Spinal cord (tissue), 10 donors: ENCODE data around the gene NUCB1. TPM values are rescaled to one million over a fixed set of nuclear protein-coding genes. Genes with fewer than 3 reads are reported as not detected.

Experiments
- DNase-seq, 6 donors: peaks; one replicate each; pipeline versions ENCODE4 v3.0.0 to v3.0.0-alpha.2; 2013 to 2015; ENCODE audit warnings: low spot score in 6 of 6, low read depth in 4 of 6
- H3K27ac ChIP-seq: one replicate; pipeline ENCODE4 v1.5.1; 2013; ENCODE audit warnings: low read depth, low read length, control low read depth
- H3K27me3 ChIP-seq: one replicate; pipeline ENCODE4 v1.6.1; 2013; ENCODE audit warnings: low read length; ENCODE audit not compliant: control insufficient read depth, insufficient read depth
- H3K36me3 ChIP-seq: one replicate; pipeline ENCODE4 v1.6.1; 2013; ENCODE audit warnings: low read length; ENCODE audit not compliant: control insufficient read depth, insufficient read depth
- H3K4me1 ChIP-seq: one replicate; pipeline ENCODE4 v1.6.1; 2013; ENCODE audit warnings: low read length; ENCODE audit not compliant: control insufficient read depth, insufficient read depth
- H3K4me3 ChIP-seq: one replicate; pipeline ENCODE4 v1.5.1; 2013; ENCODE audit warnings: low read depth, low read length, control low read depth
- H3K9me3 ChIP-seq: one replicate; pipeline ENCODE4 v1.6.1; 2013; ENCODE audit warnings: low read length; ENCODE audit not compliant: control insufficient read depth, insufficient read depth
- WGBS: methylation state at CpG from one replicate; pipeline ENCODE4 v1.1.5; 2013; ENCODE audit warnings: missing lambda C conversion rate; ENCODE audit not compliant: insufficient coverage; 5-methylcytosine and 5-hydroxymethylcytosine counted together
- polyA plus RNA-seq, 2 donors: library from polyadenylated mRNA; unstranded; fragments of 120-200 nt; gene quantifications; one replicate each; pipeline ENCODE4 v1.2.1, GENCODE V29; 2013; ENCODE audit not compliant: insufficient read length in 2 of 2
- total RNA-seq, 2 donors: library from RNA; depleted of rRNA in 1 of 2; stranded (reverse); fragments of 120-200 nt in 1 of 2; fragments of >200 nt in 1 of 2; gene quantifications; one replicate each; pipeline versions ENCODE4 v1.2.3 to v1.2.4, GENCODE V29; 2013 to 2014
- donor health status: healthy.

Gene NUCB1
- total and polyA plus RNA-seq, 4 donors: 94.4 to 213 (median 158) TPM

GRCh38 chr19:48946463-48947257, 46.5 kb downstream of the NUCB1 start:
- H3K4me1 ChIP-seq: no peaks in the 10 kb centered on the region
- peaks cover 12% of the 10 kb centered on the region for H3K36me3 ChIP-seq
- H3K27me3 ChIP-seq: no peaks in the 10 kb centered on the region
- WGBS: 82% methylated on average over 7 of the region's 9 CpGs
- H3K4me3 ChIP-seq: no peak overlapping the region
- H3K27ac ChIP-seq: no peak overlapping the region
- H3K9me3 ChIP-seq: no peaks in the 10 kb centered on the region
- DNase-seq: no peak

GRCh38 chr19:48947258-48947542, 47.1 kb downstream of the NUCB1 start:
- H3K27me3 ChIP-seq: no peaks in the 10 kb centered on the region
- H3K36me3 ChIP-seq: peaks cover 10% of the 10 kb centered on the region
- 100% methylated on average over 3 of the region's 3 CpGs for WGBS

GRCh38 chr19:48950159-48950558, 50.0 kb downstream of the NUCB1 start:
- Histone ChIP-seq H3K27ac (no peak overlapping the region), H3K27me3 (no peaks in the 10 kb centered on the region), H3K4me1 (peaks cover 10% of the 10 kb centered on the region), H3K4me3 (no peak overlapping the region), H3K36me3 (peaks cover 6% of the 10 kb centered on the region), H3K9me3 (no peaks in the 10 kb centered on the region)
- no peak for DNase-seq
- 77% methylated on average over 3 of the region's 3 CpGs for WGBS

More at GRCh38 chr19:48947258-48947542, 47.1 kb downstream of the NUCB1 start:
- Histone ChIP-seq H3K9me3 (no peaks in the 10 kb centered on the region), H3K4me3 (no peak overlapping the region), H3K4me1 (no peaks in the 10 kb centered on the region), H3K27ac (no peak overlapping the region)
- no peak for DNase-seq

- no peak overlapping the region for H3K27ac ChIP-seq
- H3K4me1 ChIP-seq: peaks cover 18% of the 10 kb centered on the region
- no peak for DNase-seq
- peaks cover 6% of the 10 kb centered on the region for H3K36me3 ChIP-seq
- H3K4me3 ChIP-seq: no peak overlapping the region
- no peaks in the 10 kb centered on the region for H3K27me3 ChIP-seq
- H3K9me3 ChIP-seq: no peaks in the 10 kb centered on the region
- WGBS: 75% methylated on average over 8 of the region's 9 CpGs
Observed at GRCh38 chr19:48950830-48951519, 50.9 kb downstream of the NUCB1 start.

GRCh38 chr19:48953141-48953540, 53.0 kb downstream of the NUCB1 start:
- Histone ChIP-seq H3K4me1 (peaks cover 20% of the 10 kb centered on the region), H3K36me3 (peaks cover 2% of the 10 kb centered on the region), H3K27ac (no peak overlapping the region), H3K9me3 (no peaks in the 10 kb centered on the region), H3K27me3 (no peaks in the 10 kb centered on the region), H3K4me3 (no peak overlapping the region)
- WGBS: 89% methylated on average over 3 of the region's 4 CpGs
- DNase-seq: no peak

GRCh38 chr19:48953990-48954594, 54.0 kb downstream of the NUCB1 start:
- peak overlapping the region; percentile 70 for H3K27ac ChIP-seq
- no peak for DNase-seq
- H3K9me3 ChIP-seq: no peaks in the 10 kb centered on the region
- peaks cover 20% of the 10 kb centered on the region for H3K4me1 ChIP-seq
- no peaks in the 10 kb centered on the region for H3K27me3 ChIP-seq
- peaks cover 2% of the 10 kb centered on the region for H3K36me3 ChIP-seq
- WGBS: 30% methylated on average over 6 of the region's 11 CpGs
- H3K4me3 ChIP-seq: peak overlapping the region; percentile 58

GRCh38 chr19:48954595-48955307, 54.6 kb downstream of the NUCB1 start, which contains the start of gene BAX:
TSS of gene BAX (plus strand) at chr19:48954875. CDS start at chr19:48954929, 54 bp downstream.
- Histone ChIP-seq H3K27ac (peak within 1 kb of the TSS; percentile 78), H3K9me3 (no peaks in the 10 kb centered on the region), H3K27me3 (no peaks in the 10 kb centered on the region), H3K36me3 (peaks cover 2% of the 10 kb centered on the region), H3K4me3 (peak within 1 kb of the TSS; percentile 95), H3K4me1 (peaks cover 20% of the 10 kb centered on the region)
- WGBS: under 1% methylated on average over 71 of the region's 71 CpGs
- DNase-seq: peak; percentile 83 to 99 (median 92)

GRCh38 chr19:48955308-48955958, 55.3 kb downstream of the NUCB1 start:
- WGBS: 54% methylated on average over 13 of the region's 16 CpGs
- Histone ChIP-seq H3K27me3 (no peaks in the 10 kb centered on the region), H3K36me3 (peaks cover 2% of the 10 kb centered on the region), H3K4me1 (peaks cover 20% of the 10 kb centered on the region), H3K4me3 (peak overlapping the region; percentile 95), H3K9me3 (no peaks in the 10 kb centered on the region), H3K27ac (peak overlapping the region; percentile 78)
- DNase-seq: no peak

GRCh38 chr19:48958006-48958405, 57.9 kb downstream of the NUCB1 start:
- Histone ChIP-seq H3K4me3 (no peak overlapping the region), H3K27me3 (no peaks in the 10 kb centered on the region), H3K36me3 (peaks cover 20% of the 10 kb centered on the region), H3K9me3 (no peaks in the 10 kb centered on the region), H3K27ac (no peak overlapping the region), H3K4me1 (peaks cover 28% of the 10 kb centered on the region)
- 92% methylated on average over 4 of the region's 8 CpGs for WGBS
- no peak for DNase-seq
